HCT116 (cell line): ENCODE results near the gene SLC29A1. TPM values are rescaled to one million over a fixed set of nuclear protein-coding genes. Genes with fewer than 3 reads are reported as not detected.

Experiments used
- ATAC-seq: fragments of 200-7000 bp; cut with Tn5 transposase; 2 replicates; pipeline ENCODE4 v1.9.1; 2020; ENCODE audit warnings: mild to moderate bottlenecking, moderate library complexity
- BruUV-seq: library from RNA; stranded (reverse); fragments of 400-500 nt; replicated peaks from 2 replicates; lab custom pipeline; 2021; lab: Mats Ljungman, UMichigan
- CTCF ChIA-PET: fragments of 300-600 bp; sonication (Branson Sonifier 250); formaldehyde crosslinking; loops from one replicate; lab custom pipeline; 2021; ENCODE audit warnings: antibody characterized with exemption; lab: Charles Lee
- POLR2A ChIA-PET: fragments of 300-600, 350-600 bp; sonication (Branson Sonifier 250); formaldehyde crosslinking; loops from one replicate; lab custom pipeline; 2021; ENCODE audit warnings: antibody characterized with exemption; lab: Charles Lee
- RAD21 ChIA-PET, 2 experiments: fragments of 300-600 bp; sonication (Branson Sonifier 250); formaldehyde crosslinking; loops; one replicate each; lab custom pipeline; 2023; ENCODE audit warnings: low total read pairs in 2 of 2; ENCODE audit not compliant: uncharacterized antibody in 2 of 2, unreplicated experiment in 2 of 2, low non-redundant PET in 1 of 2; lab: Charles Lee
- DNase-seq: peaks from one replicate; pipeline ENCODE4 v3.0.0-alpha.2; 2010; ENCODE audit warnings: low read depth, low spot score
- H2AFZ ChIP-seq: fragments of 200-600 bp; shearing (Covaris generic), sonication (generic); 2 replicates; pipeline ENCODE4 v1.6.1; 2017; ENCODE audit warnings: low read depth, mixed run types, mixed read lengths, antibody characterized with exemption, low read length; ENCODE audit not compliant: poor library complexity, severe bottlenecking
- H3K27ac ChIP-seq: 2 replicates; pipeline ENCODE4 v1.5.1; 2012; ENCODE audit warnings: low read depth, low read length
- H3K27me3 ChIP-seq: fragments of 200-600 bp; sonication (generic); 2 replicates; pipeline ENCODE4 v1.6.1; 2016; ENCODE audit warnings: mixed run types, low read length, mixed read lengths; ENCODE audit not compliant: insufficient read depth
- H3K36me3 ChIP-seq, 2 experiments: fragments of 200-500 bp in 1 of 2; fragments of 200-600 bp in 1 of 2; sonication (Bioruptor generic) in 1 of 2; sonication (generic) in 1 of 2; 2 replicates each; pipeline versions ENCODE4 v1.5.1 to v1.6.1; 2014 to 2016; ENCODE audit warnings: low read length in 2 of 2, inconsistent platforms in 1 of 2, mixed read lengths in 1 of 2, mixed run types in 1 of 2; ENCODE audit not compliant: insufficient read depth in 2 of 2, control insufficient read depth in 1 of 2
- H3K4me1 ChIP-seq, 2 experiments: fragments of 200-600 bp in 1 of 2; sonication (generic) in 1 of 2; 2 replicates each; pipeline versions ENCODE4 v1.5.1 to v1.6.1; 2012 to 2017; ENCODE audit warnings: low read length in 2 of 2, inconsistent platforms in 1 of 2, mild to moderate bottlenecking in 1 of 2, mixed read lengths in 1 of 2, mixed run types in 1 of 2, moderate library complexity in 1 of 2; ENCODE audit not compliant: insufficient read depth in 2 of 2, control insufficient read depth in 1 of 2
- H3K4me2 ChIP-seq: fragments of 200-600 bp; sonication (generic); 2 replicates; pipeline ENCODE4 v1.6.1; 2017; ENCODE audit warnings: mixed run types, low read length, mixed read lengths
- H3K4me3 ChIP-seq, 2 experiments: fragments of 200-600 bp in 1 of 2; sonication (generic) in 1 of 2; replicated peaks in 1 of 2; 2 replicates each; pipeline ENCODE4 v1.5.1; 2011 to 2016; ENCODE audit warnings: low read length in 2 of 2, control low read depth in 1 of 2, low read depth in 1 of 2, mild to moderate bottlenecking in 1 of 2, mixed read lengths in 1 of 2, mixed run types in 1 of 2
- H3K79me2 ChIP-seq: fragments of 200-600 bp; sonication (generic); 2 replicates; pipeline ENCODE4 v1.6.1; 2017; ENCODE audit warnings: mild to moderate bottlenecking, mixed run types, low read length, moderate library complexity, mixed read lengths; ENCODE audit not compliant: insufficient read depth
- H3K9ac ChIP-seq: fragments of 200-600 bp; sonication (generic); 2 replicates; pipeline ENCODE4 v1.6.1; 2016; ENCODE audit warnings: low read length, mixed read lengths
- H3K9me2 ChIP-seq: fragments of 200-600 bp; sonication (generic), shearing (Covaris generic); 2 replicates; pipeline ENCODE4 v1.6.1; 2017; ENCODE audit warnings: mixed run types, mild to moderate bottlenecking, moderate library complexity; ENCODE audit not compliant: insufficient read depth
- H3K9me3 ChIP-seq, 2 experiments: fragments of 200-500 bp in 1 of 2; fragments of 200-600 bp in 1 of 2; sonication (Bioruptor generic) in 1 of 2; sonication (generic) in 1 of 2; 2 replicates each; pipeline ENCODE4 v1.6.1; 2014 to 2017; ENCODE audit warnings: low read length in 2 of 2, mixed read lengths in 2 of 2, inconsistent platforms in 1 of 2, low read depth in 1 of 2, mild to moderate bottlenecking in 1 of 2, mixed run types in 1 of 2, moderate library complexity in 1 of 2; ENCODE audit not compliant: control insufficient read depth in 1 of 2, insufficient read depth in 1 of 2
- H4K20me1 ChIP-seq: fragments of 200-600 bp; sonication (generic), shearing (Covaris generic); 2 replicates; pipeline ENCODE4 v1.6.1; 2017; ENCODE audit warnings: mixed run types, mild to moderate bottlenecking, moderate library complexity; ENCODE audit not compliant: insufficient read depth
- ATF3 ChIP-seq: IDR thresholded peaks from 2 replicates; pipeline ENCODE4 v1.6.1; 2012
- CBX3 ChIP-seq: IDR thresholded peaks from 2 replicates; pipeline ENCODE4 v1.6.1; 2012; ENCODE audit warnings: low read depth
- ELF1 ChIP-seq: IDR thresholded peaks from 2 replicates; pipeline ENCODE4 v1.6.1; 2012; ENCODE audit warnings: low read depth, borderline replicate concordance
- EZH2 ChIP-seq: fragments of 200-600 bp; sonication (generic); IDR thresholded peaks from 2 replicates; pipeline ENCODE4 v1.6.1; 2017; ENCODE audit warnings: antibody characterized with exemption, mixed run types
- MAX ChIP-seq: IDR thresholded peaks from 2 replicates; pipeline ENCODE4 v1.6.1; 2012
- POLR2A ChIP-seq: IDR thresholded peaks from 2 replicates; pipeline ENCODE4 v1.7.0; 2011; ENCODE audit warnings: borderline replicate concordance; ENCODE audit not compliant: insufficient read depth, insufficient read length; ENCODE audit errors: extremely low read depth
- POLR2AphosphoS5 ChIP-seq: IDR thresholded peaks from 2 replicates; pipeline ENCODE4 v1.6.1; 2011; ENCODE audit warnings: mild to moderate bottlenecking, low read depth, low read length, moderate library complexity
- SIN3A ChIP-seq: IDR thresholded peaks from 2 replicates; pipeline ENCODE4 v1.6.1; 2012; ENCODE audit warnings: low read depth
- SP1 ChIP-seq: IDR thresholded peaks from 2 replicates; pipeline ENCODE4 v1.6.1; 2012; ENCODE audit warnings: low read depth
- SRF ChIP-seq: IDR thresholded peaks from 2 replicates; pipeline ENCODE4 v1.6.1; 2012; ENCODE audit warnings: low read depth
- YY1 ChIP-seq: IDR thresholded peaks from 2 replicates; pipeline ENCODE4 v1.6.1; 2011; ENCODE audit warnings: low read length, low read depth, moderate library complexity, mild to moderate bottlenecking; ENCODE audit not compliant: insufficient replicate concordance; ENCODE audit errors: extremely low read depth
- ZBTB33 ChIP-seq: IDR thresholded peaks from 2 replicates; pipeline ENCODE4 v1.6.1; 2011; ENCODE audit warnings: mild to moderate bottlenecking, low read length, moderate library complexity; ENCODE audit not compliant: insufficient replicate concordance; ENCODE audit errors: extremely low read depth
- ZFX ChIP-seq: fragments of 450-650 bp; IDR thresholded peaks from 2 replicates; pipeline ENCODE4 v1.6.1; 2017
- intact Hi-C: fragments of 100-400 bp; cut with micrococcal nuclease; formaldehyde crosslinking; loops from 2 replicates; pipeline ENCODE4 v1.10.0; 2022
- total RNA-seq: library from RNA; stranded (reverse); gene quantifications from one replicate; pipeline ENCODE4 v1.2.1, GENCODE V29; 2021; ENCODE audit not compliant: unreplicated experiment

SLC29A1 gene
- total RNA-seq, 1 experiment from 2014 or later, result 67.6 TPM

- Histone ChIP-seq H3K27ac (no peak overlapping the region; the same call in 1 of the 2 replicates), H3K9me2 (no peaks in the 10 kb centered on the region), H3K4me1 (peaks cover 16 to 36% of the 10 kb centered on the region in 2 experiments), H3K36me3 (peaks cover 15 to 35% of the 10 kb centered on the region in 2 experiments; a peak in 3 of 4 replicates), H4K20me1 (peaks cover 4% of the 10 kb centered on the region; the same call in 1 of the 2 replicates), H3K79me2 (peaks cover 55% of the 10 kb centered on the region), H3K9me3 (no peaks in the 10 kb centered on the region), H3K9ac (no peak overlapping the region), H3K27me3 (no peaks in the 10 kb centered on the region), H2AFZ (no peak overlapping the region), H3K4me2 (no peak overlapping the region), H3K4me3 (no peak overlapping the region)
- POLR2A ChIA-PET, result interaction anchor here (0.7 kb wide), 1 partner anchor 20 kb away, joined by 3 read pairs; the partner anchor contains the start of gene HSP90AB1
- ATAC-seq (no peak), DNase-seq (no peak)
- intact Hi-C loops, result no loop called here
- BruUV-seq, result no TSS peak
- RAD21 ChIA-PET, result no interaction called here
- CTCF ChIA-PET, result interaction anchor here (1.5 kb wide), 1 partner anchor 10 kb away, joined by 7 read pairs; no protein-coding TSS in a partner anchor
- no peak for TF ChIP-seq YY1
- TF ChIP-seq POLR2AphosphoS5, result no peak
- no peak for TF ChIP-seq ZFX
- no peak for TF ChIP-seq SIN3A
- no peak for TF ChIP-seq ELF1
- TF ChIP-seq POLR2A, result no peak
- no peak for TF ChIP-seq ATF3
- TF ChIP-seq SRF, result no peak
- TF ChIP-seq CBX3, result no peak
- TF ChIP-seq ZBTB33, result no peak
- TF ChIP-seq SP1, result no peak
- no peak for TF ChIP-seq MAX
- TF ChIP-seq EZH2, result no peak
These were observed 3.9 kb downstream of the SLC29A1 start for GRCh38 chr6:44227148-44227793.
